GM10248 (cell line): ENCODE data around the gene HOXD4.

Experiments used
- CTCF ChIA-PET: fragments of 300-600 bp; sonication (Branson Sonifier 250); formaldehyde crosslinking; extraction: SDS; loops from one replicate; lab custom pipeline; 2021; ENCODE audit warnings: antibody characterized with exemption; lab: Yijun Ruan, JAX
- POLR2A ChIA-PET: fragments of 350-650 bp; sonication (Branson Sonifier 250); formaldehyde crosslinking; extraction: SDS; loops from one replicate; lab custom pipeline; 2020; ENCODE audit warnings: antibody characterized with exemption; lab: Yijun Ruan, JAX
- DNase-seq: peaks from one replicate; pipeline ENCODE4 v3.0.0; 2012; ENCODE audit errors: extremely low spot score
- TF ChIP-seq, protein P1 (sequence below): IDR thresholded peaks from 2 replicates; pipeline ENCODE4 v1.5.1; 2012; ENCODE audit warnings: mild to moderate bottlenecking, low read depth; ENCODE audit errors: extremely low read depth, missing control alignments, control extremely low read depth

The HOXD4 gene

DNA sequence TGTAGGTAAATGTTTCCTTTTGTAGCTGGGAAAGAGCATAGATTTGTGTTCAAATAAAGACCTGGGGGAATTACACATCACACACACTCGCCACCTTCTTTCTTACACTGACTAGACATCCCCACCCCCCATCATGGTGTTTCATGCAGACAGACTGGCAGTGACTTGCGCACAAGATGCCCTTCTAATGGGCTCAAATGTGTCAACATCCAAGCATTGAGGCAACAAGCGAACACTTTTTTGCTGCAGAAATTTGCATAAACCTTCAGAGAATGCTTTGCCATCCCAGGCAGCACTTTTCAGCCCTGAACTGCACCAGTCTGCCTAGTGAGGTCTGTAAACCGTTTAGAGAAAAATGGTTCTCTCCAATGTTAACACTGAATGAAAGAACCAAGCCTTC lies 17.3 kb upstream of the HOXD4 start:
- no peak for DNase-seq
- POLR2A ChIA-PET = no interaction called here
- CTCF ChIA-PET = interaction anchor here (1.0 to 2.5 kb wide), 4 partner anchors 9 to 518 kb away, joined by 3 to 8 read pairs (median 6); no protein-coding TSS in a partner anchor
- TF ChIP-seq, protein P1, sequence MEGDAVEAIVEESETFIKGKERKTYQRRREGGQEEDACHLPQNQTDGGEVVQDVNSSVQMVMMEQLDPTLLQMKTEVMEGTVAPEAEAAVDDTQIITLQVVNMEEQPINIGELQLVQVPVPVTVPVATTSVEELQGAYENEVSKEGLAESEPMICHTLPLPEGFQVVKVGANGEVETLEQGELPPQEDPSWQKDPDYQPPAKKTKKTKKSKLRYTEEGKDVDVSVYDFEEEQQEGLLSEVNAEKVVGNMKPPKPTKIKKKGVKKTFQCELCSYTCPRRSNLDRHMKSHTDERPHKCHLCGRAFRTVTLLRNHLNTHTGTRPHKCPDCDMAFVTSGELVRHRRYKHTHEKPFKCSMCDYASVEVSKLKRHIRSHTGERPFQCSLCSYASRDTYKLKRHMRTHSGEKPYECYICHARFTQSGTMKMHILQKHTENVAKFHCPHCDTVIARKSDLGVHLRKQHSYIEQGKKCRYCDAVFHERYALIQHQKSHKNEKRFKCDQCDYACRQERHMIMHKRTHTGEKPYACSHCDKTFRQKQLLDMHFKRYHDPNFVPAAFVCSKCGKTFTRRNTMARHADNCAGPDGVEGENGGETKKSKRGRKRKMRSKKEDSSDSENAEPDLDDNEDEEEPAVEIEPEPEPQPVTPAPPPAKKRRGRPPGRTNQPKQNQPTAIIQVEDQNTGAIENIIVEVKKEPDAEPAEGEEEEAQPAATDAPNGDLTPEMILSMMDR = no peak

DNA sequence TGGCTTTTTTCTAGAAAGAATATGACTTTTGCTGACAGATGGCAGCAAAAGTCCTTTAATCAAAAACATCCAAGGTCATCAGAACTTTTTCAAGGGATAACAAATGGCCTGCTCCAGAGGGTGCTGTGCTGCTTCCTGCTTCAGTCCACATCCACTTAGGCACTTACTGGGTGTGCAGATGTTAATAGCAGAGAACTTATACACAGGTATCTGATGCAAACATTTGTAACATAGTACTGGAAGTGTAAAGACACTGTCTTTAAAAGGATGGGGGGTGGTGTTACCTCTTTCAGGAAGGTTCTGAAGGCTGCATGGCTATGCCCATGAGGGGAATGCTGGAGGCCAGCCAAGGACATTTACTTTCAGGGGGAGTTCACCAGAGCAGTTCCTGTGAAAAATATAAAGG lies 16.3 kb upstream of the HOXD4 start:
- CTCF ChIA-PET = interaction anchor here (2.5 kb wide), 1 partner anchor 517 kb away, joined by 8 read pairs; no protein-coding TSS in a partner anchor
- DNase-seq = no peak
- POLR2A ChIA-PET = no interaction called here
- TF ChIP-seq, protein P1 = no peak

DNA sequence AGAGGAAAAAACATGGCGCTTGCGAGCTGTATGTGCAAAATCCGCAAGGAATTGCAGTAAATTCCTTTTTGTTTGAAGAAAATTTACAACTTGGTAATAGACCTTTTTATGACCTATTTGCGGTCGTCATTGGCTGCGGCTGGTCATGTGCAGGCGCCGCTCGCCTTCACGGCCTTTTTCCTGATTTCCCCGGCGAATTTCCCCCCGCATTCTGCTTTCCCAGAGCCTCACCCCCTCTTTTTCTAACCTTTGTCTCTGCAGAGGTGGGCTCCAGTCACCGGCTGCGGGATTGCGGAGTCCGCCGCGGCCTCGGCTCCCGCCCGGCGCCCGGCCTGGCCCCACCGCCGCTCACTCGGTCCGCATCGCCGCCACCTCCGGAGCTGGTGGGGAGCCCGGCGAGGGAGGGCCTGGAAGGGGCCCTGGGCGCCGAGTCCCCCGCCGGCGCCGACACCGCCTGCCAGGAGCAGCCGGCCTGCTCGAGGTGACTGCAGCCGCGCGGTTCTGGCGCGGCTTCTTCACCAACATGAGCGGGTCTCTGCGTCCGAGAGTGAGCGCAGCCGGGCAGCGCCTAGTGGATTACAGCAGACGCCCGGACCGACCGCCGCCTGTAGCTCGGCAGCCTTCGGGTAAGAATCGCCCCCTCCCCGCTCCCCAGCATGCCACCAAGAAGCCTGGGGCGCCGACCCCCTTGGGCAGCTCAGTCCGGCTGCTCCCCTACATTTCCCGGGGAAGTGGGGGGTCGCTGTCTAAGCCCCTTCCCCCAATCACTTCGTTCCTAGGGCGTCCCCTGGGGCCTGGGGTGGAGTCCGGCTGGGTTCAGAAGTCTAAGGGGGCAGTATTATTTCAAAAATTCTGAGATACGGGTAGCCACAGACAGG lies 14.7 kb upstream of the HOXD4 start:
- POLR2A ChIA-PET = no interaction called here

DNA sequence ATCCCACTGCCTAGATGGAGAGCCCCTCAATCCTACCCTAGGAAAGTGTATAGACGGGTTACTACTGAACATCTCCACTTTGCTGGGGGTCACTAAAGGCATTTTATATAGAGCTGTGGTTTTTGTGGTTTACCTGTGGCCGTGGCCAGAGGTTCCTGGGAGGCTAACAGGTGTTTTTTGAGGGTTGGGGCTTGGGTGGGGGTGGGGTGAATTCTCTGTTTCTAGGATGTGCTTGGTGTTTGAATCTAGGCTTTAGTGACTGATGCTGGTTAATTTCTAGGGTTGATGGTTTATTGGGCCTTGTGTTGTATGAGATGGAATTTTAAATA lies 14.1 kb upstream of the HOXD4 start:
- CTCF ChIA-PET = interaction anchor here (1.8 to 5.6 kb wide), 3 partner anchors 10 to 515 kb away, joined by 7 to 124 read pairs (median 9); no protein-coding TSS in a partner anchor
- POLR2A ChIA-PET = no interaction called here
- TF ChIP-seq, protein P1 = no peak
- no peak for DNase-seq

More for the DNA sequence above, 14.7 kb upstream of the HOXD4 start:
- DNase-seq = no peak
- CTCF ChIA-PET = interaction anchor here (1.8 to 5.6 kb wide), 3 partner anchors 10 to 515 kb away, joined by 7 to 124 read pairs (median 9); no protein-coding TSS in a partner anchor
- TF ChIP-seq, protein P1 = no peak

DNA sequence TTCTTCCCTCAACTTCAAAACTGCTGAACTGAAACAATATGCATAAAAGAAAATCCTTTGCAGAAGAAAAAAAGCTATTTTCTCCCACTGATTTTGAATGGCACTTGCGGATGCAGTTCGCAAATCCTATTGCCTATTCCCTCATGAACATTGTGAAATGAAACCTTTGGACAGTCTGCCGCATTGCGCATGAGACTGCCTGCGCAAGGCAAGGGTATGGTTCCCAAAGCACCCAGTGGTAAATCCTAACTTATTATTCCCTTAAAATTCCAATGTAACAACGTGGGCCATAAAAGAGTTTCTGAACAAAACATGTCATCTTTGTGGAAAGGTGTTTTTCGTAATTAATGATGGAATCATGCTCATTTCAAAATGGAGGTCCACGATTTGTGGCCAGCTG lies 13.4 kb upstream of the HOXD4 start:
- no peak for DNase-seq
- TF ChIP-seq, protein P1 = no peak
- CTCF ChIA-PET = interaction anchor here (1.8 to 5.6 kb wide), 5 partner anchors 11 to 514 kb away, joined by 6 to 124 read pairs (median 9); no protein-coding TSS in a partner anchor
- POLR2A ChIA-PET = no interaction called here

DNA sequence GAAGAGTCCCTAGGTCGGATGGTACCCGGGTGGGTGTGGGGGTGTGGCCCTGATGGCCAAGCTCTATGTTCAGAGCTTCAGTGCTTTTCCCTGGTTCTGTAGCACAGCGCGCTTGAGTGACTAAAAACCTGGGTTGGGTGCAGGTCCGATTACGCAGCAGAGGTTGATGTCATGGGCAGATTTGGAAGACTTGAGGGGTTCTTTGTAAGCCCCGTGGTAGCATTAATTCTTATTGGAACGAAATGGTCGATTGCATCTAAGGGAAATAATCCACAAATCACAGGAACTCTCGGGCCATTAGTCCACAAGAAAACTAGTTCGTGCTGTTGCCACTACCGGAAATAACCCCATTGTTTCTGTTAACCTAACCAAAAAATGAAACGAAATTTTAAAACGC lies 12.8 kb upstream of the HOXD4 start:
- DNase-seq = no peak
- ChIA-PET CTCF (interaction anchor here (1.6 to 5.6 kb wide), 8 partner anchors 11 to 512 kb away, joined by 5 to 124 read pairs (median 18); no protein-coding TSS in a partner anchor), POLR2A (no interaction called here)
- TF ChIP-seq, protein P1 = no peak
